Activated gamma-delta T cell (primary cell): ENCODE data around the gene RHAG.
"Not testable (repeated sequence)": the region's sequence is repeated elsewhere in the genome, so short reads cannot be mapped to it uniquely, and the experiment has no call there.

Source experiments
- DNase-seq: peaks from one replicate; lab custom pipeline; 2025; lab: John Stamatoyannopoulos, UW
- total RNA-seq, 2 donors: gene quantifications; one replicate each; lab custom pipeline; 2026; lab: John Stamatoyannopoulos, UW

RHAG gene
- total RNA-seq, result 0 to 0.09 reads per million in 2 donors

- DNase-seq, result no peak
Measured at GRCh38 chr6:49636713-49637349, at the start of gene RHAG. Gene RHAG, minus strand, starts transcription at chr6:49636839. Its CDS starts 27 bp downstream, at chr6:49636812.

DNA sequence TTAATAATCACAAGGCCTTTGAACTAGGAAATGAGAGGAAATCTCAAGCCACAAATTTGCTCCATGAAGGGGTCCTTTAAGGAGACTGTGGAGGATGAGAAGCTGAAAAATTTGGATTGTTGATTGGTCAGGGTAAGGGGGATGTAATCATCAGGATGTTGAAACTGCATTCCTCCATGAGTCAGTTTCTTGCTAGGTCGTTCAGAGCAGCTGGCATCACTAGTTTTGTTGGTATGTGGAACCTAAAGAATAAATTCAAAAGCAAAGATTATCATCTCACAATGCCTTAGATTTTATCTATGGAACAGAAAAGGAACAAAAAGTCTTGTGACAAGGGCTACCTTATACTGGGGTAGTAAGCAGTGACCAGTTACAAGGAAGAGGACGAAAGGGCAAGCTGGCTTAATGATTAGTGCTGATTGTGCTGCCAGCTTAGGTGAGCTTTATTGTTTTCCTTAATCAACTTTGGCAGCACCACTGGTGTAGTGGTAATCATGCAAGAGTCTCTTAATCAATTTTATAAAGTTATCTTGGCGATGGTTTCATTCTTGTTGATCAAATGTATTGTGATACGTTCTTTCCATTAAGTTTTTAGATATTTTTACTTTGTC is 40.1 kb upstream of the RHAG start:
- DNase-seq, result no peak

GRCh38 chr6:49675816-49676215 is 39.2 kb upstream of the RHAG start:
- no peak for DNase-seq

GRCh38 chr6:49668083-49668511 is 31.5 kb upstream of the RHAG start:
- no peak for DNase-seq

DNA sequence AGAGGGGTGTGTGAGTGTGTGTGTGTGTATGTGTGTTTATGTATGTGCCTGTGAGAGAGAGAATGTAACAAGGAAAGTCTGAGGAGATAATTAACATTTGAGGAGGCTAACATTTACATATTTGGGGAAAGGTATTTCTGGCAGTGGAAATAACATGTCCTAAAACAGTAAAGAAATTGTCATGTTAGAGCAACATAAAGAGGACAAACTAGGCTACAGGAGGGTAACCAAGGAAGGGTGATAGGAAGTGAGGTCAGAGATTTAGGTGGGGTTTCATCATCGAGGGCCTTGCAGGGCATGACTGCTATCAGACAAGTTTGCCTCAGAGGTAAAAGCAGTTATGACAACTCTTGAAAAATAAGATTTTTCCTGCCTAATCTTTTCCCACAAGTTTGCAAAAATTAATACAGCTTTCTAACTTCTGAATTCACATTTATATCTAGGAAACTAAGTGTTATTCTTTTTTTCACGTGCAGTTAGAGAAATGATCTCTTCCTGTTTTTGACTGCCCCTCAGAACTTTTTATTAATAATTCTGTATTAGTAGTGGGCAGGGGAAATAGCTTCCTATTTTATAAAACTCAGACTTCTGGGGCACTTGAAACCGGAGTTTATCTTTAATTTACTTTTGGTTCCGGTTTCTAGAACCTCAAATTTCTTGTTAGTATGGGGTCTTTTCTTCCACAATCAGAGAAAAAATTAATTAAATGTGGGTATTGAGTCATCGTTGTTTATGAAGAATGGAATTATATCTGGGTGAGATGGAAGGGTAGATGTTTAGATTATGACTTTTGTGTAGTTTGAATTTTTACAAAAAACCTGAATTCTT is 30.5 kb upstream of the RHAG start:
- no peak for DNase-seq

DNA sequence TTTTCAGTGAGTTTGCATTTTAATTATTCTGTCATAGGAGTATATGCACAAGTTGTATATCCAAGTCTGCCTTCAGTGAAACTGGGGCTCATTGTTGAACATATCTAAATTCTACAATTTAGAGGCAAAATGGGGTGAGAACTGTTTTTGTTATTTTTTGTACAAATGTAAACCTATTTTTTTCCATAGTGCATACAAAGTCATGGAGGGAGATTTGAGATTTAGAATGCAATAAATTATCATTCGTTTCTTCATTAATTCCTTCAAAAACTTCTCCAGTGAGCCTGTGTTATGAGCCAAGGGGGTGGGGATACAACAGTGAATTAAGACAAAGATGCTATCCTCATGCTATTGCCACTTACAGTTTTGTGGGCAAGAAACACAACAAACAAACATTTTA is 29.8 kb upstream of the RHAG start:
- no peak for DNase-seq

GRCh38 chr6:49664817-49665216 is 28.2 kb upstream of the RHAG start:
- DNase-seq, result no peak

DNA sequence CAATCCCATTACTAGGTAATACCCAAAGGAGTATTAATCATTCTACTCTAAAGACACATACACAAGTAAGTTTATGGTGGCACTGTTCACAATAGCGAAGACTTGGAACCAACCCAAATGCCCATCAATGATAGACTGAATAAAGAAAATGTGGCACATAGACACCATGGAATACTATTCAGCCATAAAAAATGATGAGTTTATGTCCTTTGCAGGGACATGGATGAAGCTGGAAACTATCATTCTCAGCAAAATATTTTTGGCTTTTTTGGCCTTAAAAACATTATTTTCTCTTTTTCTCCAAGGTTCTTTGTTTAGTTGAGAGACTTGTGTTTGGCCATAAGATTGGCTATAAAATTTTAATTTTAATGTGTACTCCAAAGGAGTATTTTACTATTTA is 27.4 kb upstream of the RHAG start:
- not testable (repeated sequence) for DNase-seq

DNA sequence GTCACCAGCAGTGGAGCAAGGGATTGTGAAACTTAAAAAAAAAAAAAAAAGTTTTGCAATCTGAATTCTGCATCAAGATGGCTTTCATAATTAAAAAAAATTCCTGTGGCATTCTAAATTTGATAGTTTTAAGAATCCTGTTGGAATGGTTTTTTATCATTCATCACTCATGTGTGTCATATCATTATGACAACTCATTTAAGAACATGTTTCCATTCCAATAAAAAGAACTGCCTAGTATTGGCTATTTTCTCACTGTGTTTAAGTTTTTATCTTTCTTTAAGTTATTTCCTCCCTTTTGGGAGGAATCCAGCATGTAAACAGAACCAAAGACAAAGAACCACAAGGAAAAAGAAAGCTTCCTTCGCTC is 26.2 kb upstream of the RHAG start:
- DNase-seq, result no peak

DNA sequence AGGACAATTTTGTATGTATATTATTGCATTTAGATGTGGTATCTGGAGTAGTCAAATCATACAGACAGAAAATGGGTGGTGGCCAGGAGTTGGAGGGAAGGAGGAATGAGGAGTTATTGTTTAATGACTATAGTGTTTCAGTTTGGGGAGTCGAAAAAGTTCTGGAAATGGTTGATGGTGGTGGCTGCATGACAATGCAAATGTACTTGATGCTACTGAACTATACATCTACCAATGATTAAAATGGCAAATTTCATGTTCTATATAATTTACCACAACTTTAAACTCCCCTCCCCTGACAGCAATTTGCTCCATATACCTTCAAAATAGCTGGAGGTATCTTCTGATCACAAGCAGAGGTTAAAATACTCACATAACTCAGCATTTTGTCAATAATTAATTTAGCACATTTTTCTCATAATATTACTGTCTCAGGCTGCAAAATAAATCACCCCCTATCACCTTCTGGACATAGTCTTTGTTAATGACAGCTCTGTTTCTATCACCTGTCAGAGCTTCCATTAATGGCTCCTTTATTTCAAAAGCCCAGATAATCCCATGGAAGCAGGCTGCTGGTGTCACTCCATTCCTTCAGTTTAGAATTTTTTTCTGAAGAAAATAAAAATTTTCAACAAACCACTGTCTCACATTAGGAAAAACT is 25.7 kb upstream of the RHAG start:
- no peak for DNase-seq

- no peak for DNase-seq
Measured at GRCh38 chr6:49653942-49654341, 17.3 kb upstream of the RHAG start.

DNA sequence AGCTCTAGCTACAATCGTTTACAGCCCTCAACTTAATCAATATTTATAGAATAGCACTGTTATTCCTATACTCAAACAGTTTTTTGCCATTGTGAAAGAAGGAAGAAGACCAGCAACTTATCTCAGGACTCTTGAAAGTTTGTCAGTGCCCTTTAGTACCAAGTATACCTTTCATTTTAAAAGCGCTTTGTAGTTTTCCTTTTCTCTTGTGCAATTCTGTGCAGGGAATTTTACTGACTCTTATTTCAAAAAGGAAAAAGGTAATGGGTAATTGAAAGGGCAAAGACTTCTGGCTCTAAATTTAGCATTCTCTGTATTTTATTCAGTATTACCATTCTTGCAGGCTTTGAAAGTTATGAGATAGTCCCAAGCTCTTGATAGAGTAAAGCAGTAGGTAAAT is 16.8 kb upstream of the RHAG start:
- no peak for DNase-seq

GRCh38 chr6:49651239-49651638 is 14.6 kb upstream of the RHAG start:
- no peak for DNase-seq

GRCh38 chr6:49649988-49650387 is 13.3 kb upstream of the RHAG start:
- DNase-seq, result no peak

DNA sequence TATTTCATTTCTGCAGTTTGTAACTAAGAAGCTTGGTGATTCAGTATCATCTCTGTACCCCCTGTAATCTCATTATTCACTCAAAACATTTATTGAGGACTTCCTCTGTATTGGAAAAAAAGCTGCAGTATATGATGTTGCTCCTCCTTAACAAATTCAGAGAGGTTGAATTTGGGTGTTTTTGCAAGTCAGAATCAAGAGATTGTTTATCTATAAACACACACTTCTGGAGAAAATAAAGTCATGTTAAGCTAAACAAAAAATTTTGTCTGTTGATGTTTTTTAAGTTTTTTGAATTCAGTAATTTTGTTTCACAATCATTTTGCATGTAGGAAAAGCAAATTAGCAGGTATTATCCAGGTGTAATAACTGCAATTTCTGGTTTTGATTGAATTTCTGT is 11.4 kb upstream of the RHAG start:
- no peak for DNase-seq

GRCh38 chr6:49647476-49647875 is 10.8 kb upstream of the RHAG start:
- no peak for DNase-seq

DNA sequence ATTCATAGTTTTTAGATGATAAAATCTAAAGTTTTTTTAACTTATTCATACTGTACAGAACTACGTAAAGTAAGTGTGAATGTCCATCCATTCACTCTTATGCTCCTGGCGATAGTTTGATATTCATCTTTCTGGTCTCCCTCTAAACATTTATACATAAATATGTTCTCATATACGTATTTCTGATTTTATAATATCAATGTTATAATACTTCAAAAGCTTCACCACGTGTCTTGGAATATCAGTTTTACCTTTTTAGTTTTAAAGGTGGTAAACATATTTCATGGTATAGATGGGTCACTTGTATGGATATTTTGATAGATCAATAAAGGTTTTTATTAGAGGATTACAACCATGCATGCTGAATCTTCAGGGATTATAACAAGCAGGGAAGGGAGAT is 10.3 kb upstream of the RHAG start:
- no peak for DNase-seq

GRCh38 chr6:49646130-49646824 is 9.6 kb upstream of the RHAG start:
- DNase-seq, result no peak

GRCh38 chr6:49645139-49645538 is 8.5 kb upstream of the RHAG start:
- DNase-seq, result no peak

- no peak for DNase-seq
Measured at GRCh38 chr6:49639177-49639817, 2.7 kb upstream of the RHAG start.

- no peak for DNase-seq
Measured at GRCh38 chr6:49637350-49637731, 702 bp upstream of the RHAG start.
